GM11168 (cell line): Measurements from ENCODE around the gene SLC25A21.

Source experiments
- in situ Hi-C: fragments of 300-500 bp; cut with MboI; formaldehyde crosslinking; loops from one replicate; pipeline ENCODE4 v1.12.0; 2022; ENCODE audit warnings: low sequenced_read_pairs; ENCODE audit not compliant: unreplicated experiment

The SLC25A21 gene

DNA sequence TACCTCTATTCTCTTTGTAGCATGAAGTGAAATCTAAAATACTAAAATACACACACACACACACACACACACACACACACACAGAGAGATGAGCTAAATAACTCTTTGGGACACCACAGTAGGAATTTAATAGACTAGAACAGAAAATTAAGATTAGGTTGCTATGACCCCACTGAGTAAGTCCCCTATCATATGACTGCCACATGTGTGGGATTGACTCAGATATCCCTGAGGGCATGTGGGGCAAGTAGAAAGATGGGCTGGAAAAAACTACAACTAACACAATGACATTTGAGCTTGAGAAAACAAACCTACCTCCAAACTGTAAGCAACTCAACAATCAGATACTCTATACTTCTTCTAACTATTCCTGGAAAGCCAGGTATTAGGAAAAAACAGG, 27.0 kb downstream of the SLC25A21 start:
- in situ Hi-C loops = no loop called here

DNA sequence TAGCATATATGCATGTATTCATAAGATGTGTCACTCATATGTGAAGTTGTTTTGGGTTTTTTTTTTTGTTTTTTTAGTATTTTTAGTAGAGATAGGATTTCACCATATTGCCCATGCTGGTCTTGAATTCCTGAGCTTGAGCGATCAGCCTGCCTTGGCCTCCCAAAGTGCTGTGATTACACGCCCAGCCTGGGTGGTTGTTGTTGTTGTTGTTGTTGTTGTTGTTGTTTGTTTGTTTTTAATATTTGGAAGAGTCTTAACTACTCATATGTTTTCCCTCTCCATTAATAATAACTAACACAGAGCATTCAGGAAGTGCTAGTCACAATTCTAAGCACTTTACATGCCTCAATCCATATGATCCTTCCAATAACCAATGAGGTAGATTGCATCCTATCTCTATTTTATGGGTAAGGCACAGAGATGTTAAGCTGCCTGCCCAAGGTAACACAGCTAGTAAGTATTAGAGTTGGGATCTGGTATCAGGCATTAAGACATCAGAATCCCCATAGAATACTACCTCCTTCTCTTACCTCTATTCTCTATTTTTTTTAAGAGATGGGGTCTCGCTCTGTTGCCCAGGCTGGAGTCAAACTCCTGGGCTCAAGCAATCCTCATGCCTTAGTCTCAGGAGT, 27.6 kb downstream of the SLC25A21 start:
- in situ Hi-C loops = no loop called here

- in situ Hi-C loops = no loop called here
Measured at GRCh38 chr14:37143475-37143874, 28.9 kb downstream of the SLC25A21 start.

- in situ Hi-C loops = no loop called here
Measured at GRCh38 chr14:37142835-37143401, 29.5 kb downstream of the SLC25A21 start.

- in situ Hi-C loops = no loop called here
Measured at GRCh38 chr14:37140176-37140575, 32.2 kb downstream of the SLC25A21 start.

- in situ Hi-C loops = no loop called here
Measured at GRCh38 chr14:37139710-37140109, 32.7 kb downstream of the SLC25A21 start.

DNA sequence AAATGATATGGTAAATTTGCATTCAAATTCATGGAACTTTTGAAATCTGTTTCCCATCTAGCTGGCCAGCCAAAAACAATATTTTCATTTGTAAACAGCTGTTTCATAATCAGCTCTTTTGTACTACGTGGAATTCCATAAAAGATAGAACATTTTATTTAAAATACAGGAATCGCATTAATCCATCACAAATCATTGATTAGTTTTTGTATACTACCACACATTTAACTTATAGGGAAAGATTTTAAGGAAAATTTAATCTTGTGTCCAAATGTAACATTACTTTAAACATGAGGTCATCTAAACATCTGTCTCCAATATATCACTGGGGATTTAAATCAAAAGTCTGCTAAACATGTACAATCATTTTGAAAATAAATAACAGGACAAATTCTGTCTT, 33.5 kb downstream of the SLC25A21 start:
- in situ Hi-C loops = no loop called here

DNA sequence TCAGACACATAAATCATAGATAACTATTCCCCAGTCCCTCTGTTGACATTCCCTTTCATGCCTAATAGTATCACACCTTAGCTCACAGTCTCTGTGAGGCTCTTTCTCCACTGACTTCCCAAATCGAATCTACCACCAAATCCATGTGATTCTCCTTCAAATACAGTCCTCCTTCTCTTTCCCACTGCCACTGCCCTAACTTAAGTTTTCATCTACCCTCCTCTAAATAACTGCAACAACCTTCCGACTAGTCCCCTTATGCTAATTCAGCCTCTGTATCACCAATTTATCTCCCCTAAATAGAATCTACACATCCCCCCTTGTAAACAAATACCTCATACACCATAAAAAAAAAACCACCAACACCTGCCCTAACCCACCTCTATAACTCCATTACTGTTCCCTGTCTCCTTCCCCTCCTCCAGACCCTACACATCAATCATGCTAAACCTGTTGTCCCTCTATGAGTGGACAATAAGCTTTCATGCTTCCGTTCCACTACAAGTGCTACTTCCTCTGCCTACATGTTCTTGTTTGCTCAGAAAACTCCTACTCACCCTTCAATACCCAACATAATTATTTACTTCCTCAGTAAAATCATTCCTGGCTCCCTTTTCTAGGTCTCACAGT, 39.0 kb downstream of the SLC25A21 start:
- in situ Hi-C loops = no loop called here

- in situ Hi-C loops = no loop called here
Measured at GRCh38 chr14:37131205-37131604, 41.2 kb downstream of the SLC25A21 start.

- in situ Hi-C loops = no loop called here
Measured at GRCh38 chr14:37129047-37129446, 43.4 kb downstream of the SLC25A21 start.

DNA sequence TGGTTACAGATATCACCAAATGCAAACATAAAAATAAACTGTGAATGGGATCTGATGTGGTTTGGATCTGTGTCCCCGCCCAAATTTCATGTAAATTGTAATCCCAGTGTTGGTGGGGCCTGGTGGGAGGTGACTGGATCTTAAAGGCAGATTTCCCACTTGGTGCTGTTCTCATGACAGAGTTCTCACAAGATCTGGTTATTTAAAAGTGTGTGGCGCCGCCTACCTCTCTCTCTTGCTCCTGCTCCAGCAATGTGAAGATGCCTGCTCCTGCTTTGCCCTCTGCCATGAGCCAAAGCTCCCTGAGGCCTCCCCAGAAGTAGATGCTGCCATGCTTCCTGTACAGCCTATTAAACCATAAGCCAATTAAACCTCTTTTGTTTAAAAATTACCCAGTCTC, 47.8 kb downstream of the SLC25A21 start:
- in situ Hi-C loops = no loop called here

- in situ Hi-C loops = no loop called here
Measured at GRCh38 chr14:37122919-37123639, 49.3 kb downstream of the SLC25A21 start.

- in situ Hi-C loops = no loop called here
Measured at GRCh38 chr14:37122288-37122687, 50.1 kb downstream of the SLC25A21 start.

- in situ Hi-C loops = no loop called here
Measured at GRCh38 chr14:37118673-37119366, 53.6 kb downstream of the SLC25A21 start.

- in situ Hi-C loops = no loop called here
Measured at GRCh38 chr14:37116933-37117849, 55.2 kb downstream of the SLC25A21 start.

DNA sequence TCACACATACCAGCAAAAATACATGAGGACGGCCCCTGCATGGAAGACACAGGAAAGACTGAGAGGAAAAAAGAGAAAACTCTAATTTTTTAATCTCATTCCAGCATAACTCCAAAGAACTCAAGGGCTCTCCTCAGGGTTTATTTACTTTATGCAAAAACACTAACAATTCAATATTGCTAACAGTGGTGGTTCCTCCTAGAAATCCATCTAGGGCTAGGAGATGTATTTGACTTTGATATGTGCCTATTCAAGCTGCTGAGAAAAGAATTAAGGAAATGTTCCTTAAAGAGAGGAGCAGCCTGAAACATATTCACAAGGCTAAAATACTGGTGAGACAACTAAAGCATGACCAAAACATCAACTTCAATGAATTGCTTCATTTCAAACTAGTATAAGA, 57.0 kb downstream of the SLC25A21 start:
- in situ Hi-C loops = no loop called here

DNA sequence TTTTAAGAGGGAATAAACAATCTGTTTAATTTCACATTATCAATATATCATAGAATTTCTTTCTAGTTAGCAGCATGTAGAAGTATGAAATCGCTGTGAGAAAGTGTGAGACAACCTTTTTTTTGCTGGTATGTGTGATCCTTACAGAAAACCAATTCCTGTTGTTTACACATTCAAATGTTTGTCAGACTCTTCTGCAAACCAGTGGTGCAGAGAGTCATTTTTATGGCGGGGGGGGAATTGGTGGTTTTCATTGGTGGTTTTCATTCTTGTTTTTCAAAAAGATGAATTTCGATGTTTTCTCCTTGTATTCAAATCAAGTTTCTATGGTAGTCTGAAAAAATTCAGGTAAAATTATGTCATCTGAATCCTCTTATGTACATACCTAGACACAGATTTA, 57.8 kb downstream of the SLC25A21 start:
- in situ Hi-C loops = no loop called here

GRCh38 chr14:37114002-37114401, 58.4 kb downstream of the SLC25A21 start:
- in situ Hi-C loops = no loop called here

GRCh38 chr14:37098132-37098531, 74.3 kb downstream of the SLC25A21 start:
- in situ Hi-C loops = no loop called here

GRCh38 chr14:37094502-37094901, 77.9 kb downstream of the SLC25A21 start:
- in situ Hi-C loops = no loop called here
